CD14-positive monocyte (primary cell): ENCODE results near the gene LRRC74A. TPM values are rescaled to one million over a fixed set of nuclear protein-coding genes. Genes with fewer than 3 reads are reported as not detected.

Experiments used
- DNase-seq, 3 donors: peaks; one replicate each; pipeline ENCODE4 v3.0.0-alpha.2; 2011 to 2022
- H2AFZ ChIP-seq: 2 replicates; pipeline ENCODE4 v1.6.0; 2012; ENCODE audit warnings: mild to moderate bottlenecking, low read depth, low read length, inconsistent platforms; ENCODE audit not compliant: insufficient read depth, poor library complexity, severe bottlenecking
- H3K27ac ChIP-seq, 2 donors: 1 replicate in 1 of 2; 2 replicates in 1 of 2; pipeline ENCODE4 v1.5.1; 2012 to 2013; ENCODE audit warnings: low read length in 2 of 2, control low read depth in 1 of 2, inconsistent platforms in 1 of 2, low read depth in 1 of 2, mild to moderate bottlenecking in 1 of 2
- H3K27me3 ChIP-seq, 2 donors: one replicate each; pipeline versions ENCODE4 v1.6.0 to v1.6.1; 2011 to 2013; ENCODE audit warnings: low read length in 2 of 2; ENCODE audit not compliant: control insufficient read depth in 2 of 2, insufficient read depth in 2 of 2
- H3K36me3 ChIP-seq, 2 donors: replicated peaks in 1 of 2; 1 replicate in 1 of 2; 2 replicates in 1 of 2; pipeline versions ENCODE4 v1.5.1 to v1.6.1; 2012 to 2013; ENCODE audit warnings: low read length in 2 of 2, control low read depth in 1 of 2, inconsistent platforms in 1 of 2, mild to moderate bottlenecking in 1 of 2; ENCODE audit not compliant: insufficient read depth in 2 of 2, control insufficient read depth in 1 of 2
- H3K4me1 ChIP-seq, 2 donors: 1 replicate in 1 of 2; 2 replicates in 1 of 2; pipeline versions ENCODE4 v1.5.1 to v1.6.1; 2012 to 2013; ENCODE audit warnings: low read length in 2 of 2, control low read depth in 1 of 2, inconsistent platforms in 1 of 2, mild to moderate bottlenecking in 1 of 2, moderate library complexity in 1 of 2; ENCODE audit not compliant: insufficient read depth in 2 of 2, control insufficient read depth in 1 of 2
- H3K4me2 ChIP-seq: replicated peaks from 2 replicates; pipeline ENCODE3; 2012; ENCODE audit warnings: low read length, moderate library complexity, mild to moderate bottlenecking; ENCODE audit not compliant: poor library complexity, severe bottlenecking; ENCODE audit errors: extremely low read depth
- H3K4me3 ChIP-seq, 3 experiments: fragments of 200-600 bp in 1 of 3; sonication (generic) in 1 of 3; replicated peaks in 1 of 3; 1 replicate in 2 of 3; 2 replicates in 1 of 3; pipeline ENCODE4 v1.5.1; 2011 to 2013; ENCODE audit warnings: low read length in 3 of 3, mild to moderate bottlenecking in 3 of 3, control low read depth in 2 of 3, low read depth in 2 of 3, inconsistent platforms in 1 of 3, moderate library complexity in 1 of 3
- H3K79me2 ChIP-seq: 2 replicates; pipeline ENCODE4 v1.6.0; 2012; ENCODE audit warnings: mild to moderate bottlenecking, control low read depth, inconsistent platforms, low read length, moderate library complexity; ENCODE audit not compliant: insufficient read depth
- H3K9ac ChIP-seq: 2 replicates; pipeline ENCODE4 v1.6.0; 2017; ENCODE audit warnings: low read length, mild to moderate bottlenecking; ENCODE audit not compliant: insufficient read depth, poor library complexity, severe bottlenecking
- H3K9me3 ChIP-seq, 2 donors: replicated peaks in 1 of 2; 1 replicate in 1 of 2; 2 replicates in 1 of 2; pipeline versions ENCODE4 v1.5.1 to v1.6.1; 2012 to 2013; ENCODE audit warnings: low read length in 2 of 2, control low read depth in 1 of 2; ENCODE audit not compliant: control insufficient read depth in 1 of 2, insufficient read depth in 1 of 2
- H4K20me1 ChIP-seq: 2 replicates; pipeline ENCODE4 v1.6.0; 2012; ENCODE audit warnings: mild to moderate bottlenecking, low read length, control low read depth, moderate library complexity; ENCODE audit not compliant: insufficient read depth
- H3K27ac Mint-ChIP-seq, 7 donors: one replicate each; pipeline ENCODE4 v1.8.0; 2020; ENCODE audit warnings: mild to moderate bottlenecking in 7 of 7, mixed read lengths in 7 of 7, moderate library complexity in 6 of 7, inconsistent platforms in 2 of 7
- H3K27me3 Mint-ChIP-seq, 3 donors: one replicate each; pipeline ENCODE4 v1.8.0; 2021 to 2022; ENCODE audit warnings: low read depth in 3 of 3, mild to moderate bottlenecking in 3 of 3, mixed read lengths in 3 of 3, moderate library complexity in 3 of 3, inconsistent platforms in 1 of 3
- H3K36me3 Mint-ChIP-seq, 2 donors: one replicate each; pipeline ENCODE4 v1.8.0; 2020; ENCODE audit warnings: mixed read lengths in 2 of 2, inconsistent platforms in 1 of 2, mild to moderate bottlenecking in 1 of 2
- H3K4me1 Mint-ChIP-seq: one replicate; pipeline ENCODE4 v1.8.0; 2020; ENCODE audit warnings: mild to moderate bottlenecking, mixed read lengths
- H3K4me3 Mint-ChIP-seq, 2 donors: one replicate each; pipeline ENCODE4 v1.8.0; 2020; ENCODE audit warnings: mild to moderate bottlenecking in 2 of 2, mixed read lengths in 2 of 2, moderate library complexity in 1 of 2
- H3K9me3 Mint-ChIP-seq, 7 donors: one replicate each; pipeline ENCODE4 v1.8.0; 2020 to 2022; ENCODE audit warnings: mixed read lengths in 7 of 7, mild to moderate bottlenecking in 6 of 7, moderate library complexity in 6 of 7, inconsistent platforms in 2 of 7
- CTCF ChIP-seq: fragments of 200-600 bp; IDR thresholded peaks from one replicate; pipeline ENCODE4 v1.8.0; 2022; ENCODE audit warnings: antibody characterized with exemption, mild to moderate bottlenecking
- WGBS: methylation state at CpG from one replicate; pipeline ENCODE4 v1.1.5; 2013; ENCODE audit warnings: missing lambda C conversion rate; ENCODE audit not compliant: insufficient coverage; 5-methylcytosine and 5-hydroxymethylcytosine counted together
- intact Hi-C, 2 donors: fragments of 100-400 bp; cut with micrococcal nuclease; formaldehyde crosslinking; loops; one replicate each; pipeline versions ENCODE4 v1.15.0 to v1.15.1; 2023
- polyA minus RNA-seq: library from RNA; depleted of rRNA, polyadenylated mRNA; stranded (reverse); fragments of >200 nt; gene quantifications from 2 replicates; pipeline ENCODE4 v1.2.3, GENCODE V29; 2012
- polyA plus RNA-seq, 3 donors: library from polyadenylated mRNA; depleted of rRNA in 1 of 3; unstranded in 2 of 3; stranded (reverse) in 1 of 3; fragments of 300-500 nt in 2 of 3; fragments of >200 nt in 1 of 3; fragmentation: Illumina TruSeq in 2 of 3; gene quantifications; 1 replicate in 2 of 3; 2 replicates in 1 of 3; pipeline ENCODE4 v1.2.3, GENCODE V29; 2012 to 2021
- total RNA-seq, 12 experiments: library from RNA in 1 of 12; stranded (reverse) in 1 of 12; fragments of 120-200 nt in 1 of 12; gene quantifications; one replicate each; pipeline ENCODE4 v1.2.4 and lab custom pipeline; 2013 to 2026; ENCODE audit warnings: mixed read lengths in 6 of 12, inconsistent platforms in 1 of 12

LRRC74A gene
- not detected for total RNA-seq (2013)
- polyA plus RNA-seq (under 1 TPM in 1 of 3 donors, not detected in 2; 0.24 TPM), polyA minus RNA-seq (not detected in 2 replicates), total RNA-seq (lab: John Stamatoyannopoulos, UW) (0 to 0.69 (median 0.07) reads per million in 11 experiments)

DNA sequence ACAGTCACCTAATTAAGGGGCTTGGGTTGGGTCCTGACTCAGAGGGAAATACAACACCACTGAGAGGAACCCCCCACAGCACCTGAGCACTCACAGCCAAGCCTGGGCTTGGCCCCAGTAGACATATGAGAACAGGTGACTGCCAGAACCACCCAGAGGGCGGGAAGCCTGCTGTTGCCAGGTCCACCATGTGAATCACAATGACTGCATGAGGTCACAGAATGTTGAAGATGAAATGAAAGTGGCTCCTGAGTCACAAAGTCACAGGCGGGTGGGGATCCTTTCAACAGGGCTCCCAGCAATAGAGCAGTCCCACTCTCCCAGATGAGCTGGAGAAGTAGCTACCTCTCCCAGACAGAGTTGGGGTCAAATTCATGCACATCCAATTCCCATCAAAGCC is at the start of gene LRRC74A:
TSS of gene LRRC74A (plus strand) at position 287 of the 400 bp plus-strand sequence. CDS start 290 bp downstream, outside the sequence.
- no peak within 1 kb of the TSS for H3K27ac ChIP-seq
- H3K4me1 Mint-ChIP-seq, result peaks cover 22% of the 10 kb centered on the region
- H3K4me3 Mint-ChIP-seq, result peak within 1 kb of the TSS in 1 of 2 donors; percentile 12
- H3K36me3 Mint-ChIP-seq, result peaks cover 8 to 20% of the 10 kb centered on the region in 2 donors
- H3K79me2 ChIP-seq, result no peaks in the 10 kb centered on the region
- H3K4me1 ChIP-seq, result peaks cover 0 to 5% of the 10 kb centered on the region in 2 donors
- H3K36me3 ChIP-seq, result no peaks in the 10 kb centered on the region
- no peaks in the 10 kb centered on the region for H3K27me3 ChIP-seq
- no peak within 1 kb of the TSS for H2AFZ ChIP-seq
- intact Hi-C loops, result no loop called here
- no peak within 1 kb of the TSS for H3K9ac ChIP-seq
- peaks cover 0 to 4% (median 2%) of the 10 kb centered on the region in 3 donors for H3K27me3 Mint-ChIP-seq
- no peak within 1 kb of the TSS for H3K4me2 ChIP-seq
- TF ChIP-seq CTCF, result no peak
- H3K9me3 ChIP-seq, result no peaks in the 10 kb centered on the region
- no peak within 1 kb of the TSS for H3K4me3 ChIP-seq
- WGBS, result no CpG with 5 or more reads among the region's 2 CpGs
- H3K9me3 Mint-ChIP-seq, result peaks cover 0 to 2% (median 0%) of the 10 kb centered on the region in 7 donors
- peak within 1 kb of the TSS in 2 of 7 donors; percentile 41 to 64 for H3K27ac Mint-ChIP-seq
- no peaks in the 10 kb centered on the region for H4K20me1 ChIP-seq
- peak in 1 of 3 donors; percentile 41 for DNase-seq

- no peaks in the 10 kb centered on the region for H4K20me1 ChIP-seq
- Mint-ChIP-seq H3K27me3 (peaks cover 0 to 1% (median 0%) of the 10 kb centered on the region in 3 donors), H3K27ac (peak overlapping the region in 6 of 7 donors; percentile 53 to 92 (median 82)), H3K36me3 (peaks cover 35 to 45% of the 10 kb centered on the region in 2 donors), H3K9me3 (peaks cover 0 to 2% (median 0%) of the 10 kb centered on the region in 7 donors), H3K4me3 (no peak overlapping the region), H3K4me1 (peaks cover 52% of the 10 kb centered on the region)
- H3K9ac ChIP-seq, result no peak overlapping the region
- H3K4me3 ChIP-seq, result no peak overlapping the region
- peaks cover 41 to 56% of the 10 kb centered on the region in 2 donors for H3K4me1 ChIP-seq
- peak in 2 of 3 donors; percentile 44 to 59 for DNase-seq
- H3K4me2 ChIP-seq, result peak overlapping the region; percentile 4
- no peaks in the 10 kb centered on the region for H3K79me2 ChIP-seq
- H2AFZ ChIP-seq, result no peak overlapping the region
- H3K36me3 ChIP-seq, result peaks cover 13 to 24% of the 10 kb centered on the region in 2 donors
- no peak for TF ChIP-seq CTCF
- 86% methylated on average over 8 of the region's 10 CpGs for WGBS
- no peaks in the 10 kb centered on the region for H3K9me3 ChIP-seq
- intact Hi-C loops, result no loop called here
- peak overlapping the region in 1 of 2 donors; percentile 27 for H3K27ac ChIP-seq
- H3K27me3 ChIP-seq, result no peaks in the 10 kb centered on the region
These were observed 49.6 kb upstream of the LRRC74A start for GRCh38 chr14:76776428-76777251.
